Measurements from ENCODE around the gene TBC1D22A. TPM values are rescaled to one million over a fixed set of nuclear protein-coding genes. Genes with fewer than 3 reads are reported as not detected.

TBC1D22A gene
- total RNA-seq, 1 donor from 2014 or later, result 12.5 TPM

- no peak for DNase-seq (ENCODE audit: low read depth in 2 of 2)
These were observed 310.2 kb downstream of the TBC1D22A start for GRCh38 chr22:47072642-47072967.

- DNase-seq (ENCODE audit: low read depth in 2 of 2), result no peak
These were observed 310.6 kb downstream of the TBC1D22A start for GRCh38 chr22:47073075-47073474.

GRCh38 chr22:47074105-47074504, 311.7 kb downstream of the TBC1D22A start:
- no peak for DNase-seq (ENCODE audit: low read depth in 2 of 2)

DNA sequence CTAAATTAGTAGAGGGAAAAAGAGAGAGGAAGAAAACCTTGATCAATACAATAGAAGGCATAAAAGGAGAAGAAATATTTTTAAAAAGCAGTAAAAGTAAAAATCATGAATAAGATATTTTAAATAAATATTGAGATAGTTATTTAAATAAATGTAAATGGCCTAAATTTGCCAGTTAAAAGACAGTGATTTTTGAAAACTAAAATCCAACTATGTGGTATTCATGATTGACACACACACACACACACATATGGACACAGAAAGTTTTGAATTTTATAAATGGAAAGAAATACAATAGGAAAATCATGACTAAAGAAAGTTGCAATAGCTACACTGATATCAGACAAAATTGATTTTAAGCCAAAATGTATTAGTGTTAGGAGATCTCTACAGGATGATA, 313.1 kb downstream of the TBC1D22A start:
- no peak for DNase-seq (ENCODE audit: low read depth in 2 of 2)

DNA sequence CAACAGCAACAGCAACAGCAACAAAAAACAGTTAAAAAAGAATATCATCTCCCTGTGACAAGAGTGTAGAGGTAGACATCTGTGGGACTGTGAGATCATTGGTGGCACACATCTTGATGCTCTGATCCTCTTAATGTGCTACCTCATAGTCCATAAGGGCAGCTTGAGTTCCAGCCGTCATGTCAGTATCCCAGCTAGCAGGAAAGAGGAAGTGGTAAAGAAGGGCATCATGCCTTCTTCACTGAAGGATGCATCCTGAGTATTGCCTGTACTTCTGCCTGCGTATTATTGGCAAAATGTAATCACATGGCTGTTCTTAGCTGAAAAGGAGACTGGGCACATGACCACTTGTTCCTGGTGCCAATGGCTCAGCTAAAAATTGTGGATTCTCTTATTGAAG, 314.3 kb downstream of the TBC1D22A start:
- DNase-seq (ENCODE audit: low read depth in 2 of 2), result no peak

DNA sequence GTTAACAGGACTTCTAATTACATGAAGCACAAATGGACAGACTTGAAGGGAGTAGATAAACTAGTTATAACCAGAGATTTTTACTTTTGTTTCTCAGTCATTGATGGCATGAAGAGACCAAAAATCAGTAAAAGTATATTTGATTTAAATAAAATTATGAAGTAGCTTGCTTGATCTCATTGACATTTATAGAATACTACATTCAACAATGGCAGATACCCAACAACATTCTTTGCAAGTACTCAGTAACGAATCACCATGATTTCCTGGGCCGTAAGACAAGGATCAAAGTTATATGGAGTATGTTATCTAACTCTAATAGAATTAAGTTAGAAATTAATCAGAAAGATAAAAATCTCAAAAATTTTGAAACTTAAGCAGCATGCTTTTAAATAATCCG, 317.6 kb downstream of the TBC1D22A start:
- no peak for DNase-seq (ENCODE audit: low read depth in 2 of 2)

DNA sequence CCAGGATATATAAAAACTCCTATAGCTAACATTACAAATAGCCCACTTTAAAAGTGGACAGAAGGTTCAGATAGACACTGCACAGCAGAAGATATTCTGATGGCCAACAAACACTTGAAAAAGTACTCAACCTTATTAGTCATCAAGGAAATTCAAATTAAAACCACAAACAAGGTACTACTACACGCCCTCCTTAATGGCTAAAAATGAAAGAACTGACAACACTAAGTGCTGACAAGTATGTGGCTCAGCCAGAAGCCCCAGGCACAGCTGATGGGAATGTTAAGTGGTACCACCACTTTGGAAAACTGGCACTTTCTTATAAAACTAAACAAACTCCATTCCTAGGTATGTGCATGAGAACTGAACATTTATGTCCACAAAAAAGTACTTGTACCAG, 320.1 kb downstream of the TBC1D22A start:
- no peak for DNase-seq (ENCODE audit: low read depth in 2 of 2)

DNA sequence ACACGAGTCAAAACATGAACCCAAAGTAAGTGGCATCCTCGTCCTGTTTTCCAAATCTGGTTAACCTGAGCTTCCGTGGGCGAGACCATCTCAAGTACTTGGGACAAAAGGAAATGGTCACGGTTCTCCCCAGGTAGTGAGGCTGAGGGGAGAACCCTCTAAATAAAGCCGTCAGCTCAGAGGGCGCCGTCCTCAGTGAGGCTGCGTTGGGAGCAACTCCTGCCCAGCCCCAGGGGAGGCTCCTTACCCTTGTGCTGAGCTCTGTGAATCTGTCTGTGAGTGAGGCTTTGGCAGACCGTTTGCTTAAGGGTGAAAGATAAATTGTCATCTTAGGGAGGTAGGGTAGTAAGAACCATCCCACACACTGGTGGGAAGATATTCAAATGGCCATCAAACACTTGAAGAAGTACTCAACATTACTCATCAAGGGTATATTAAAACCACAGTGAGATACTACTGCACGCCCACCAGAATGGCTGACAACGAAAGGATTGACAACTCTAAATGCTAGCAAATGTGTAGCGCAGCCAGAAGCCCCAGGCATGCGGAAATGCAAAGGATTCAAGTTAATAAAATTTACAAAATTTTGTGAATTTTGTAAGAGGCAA, 321.0 kb downstream of the TBC1D22A start:
- no peak for DNase-seq (ENCODE audit: low read depth in 2 of 2)

GRCh38 chr22:47084226-47084625, 321.8 kb downstream of the TBC1D22A start:
- no peak for DNase-seq (ENCODE audit: low read depth in 2 of 2)

GRCh38 chr22:47086596-47087248, 324.3 kb downstream of the TBC1D22A start:
- DNase-seq (ENCODE audit: low read depth in 2 of 2), result no peak

DNA sequence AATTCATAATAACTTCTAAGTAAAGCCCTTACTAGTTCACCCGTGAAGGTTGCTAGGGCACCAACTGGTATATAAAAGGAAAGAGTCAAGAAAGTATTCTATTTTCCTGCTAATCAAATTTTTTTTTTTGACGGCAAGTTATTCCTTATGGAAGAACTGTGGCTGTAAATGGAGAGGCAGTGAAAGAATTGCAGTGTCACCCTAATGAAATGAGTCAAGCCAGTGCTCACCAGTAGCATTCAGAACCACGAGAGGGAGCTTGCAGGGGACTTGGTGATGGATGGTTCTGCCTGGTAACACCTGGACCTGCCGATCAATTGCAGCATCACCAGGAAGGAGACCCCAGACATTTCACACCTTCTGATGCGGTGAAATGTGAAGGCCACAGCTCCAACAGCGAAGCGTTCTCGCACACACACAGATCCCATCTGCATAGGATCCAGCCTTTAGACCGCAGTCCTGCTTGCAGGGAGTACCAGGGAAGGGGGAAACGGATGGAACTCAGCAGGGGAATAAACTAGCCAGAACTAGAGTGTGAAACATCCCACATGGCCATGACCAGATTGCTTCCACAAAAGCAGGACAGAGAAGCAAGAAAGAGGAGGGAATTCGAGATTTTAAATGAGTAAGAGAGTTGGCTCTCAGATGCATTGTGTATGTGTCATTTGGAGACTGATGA, 326.2 kb downstream of the TBC1D22A start:
- DNase-seq (ENCODE audit: low read depth in 2 of 2), result no peak

DNA sequence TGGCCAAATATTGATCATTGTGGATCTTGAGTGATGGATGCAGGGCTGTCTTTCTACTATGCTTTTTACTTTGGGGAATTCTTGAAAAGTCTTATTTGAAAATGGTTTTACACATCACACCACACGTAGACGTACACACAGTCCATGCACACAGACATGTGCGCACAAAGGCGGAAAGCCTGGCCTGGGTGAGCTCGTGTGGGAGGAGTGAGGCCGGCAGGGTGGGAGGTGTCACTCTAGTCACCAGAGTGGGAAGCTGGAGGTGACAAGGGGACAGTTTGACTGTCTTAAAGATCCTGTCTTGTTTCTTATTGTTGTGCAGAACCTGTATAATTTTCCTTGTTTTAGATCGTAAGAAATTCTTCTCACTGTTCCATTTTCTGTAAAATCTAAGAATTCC, 326.9 kb downstream of the TBC1D22A start:
- DNase-seq (ENCODE audit: low read depth in 2 of 2), result no peak

DNA sequence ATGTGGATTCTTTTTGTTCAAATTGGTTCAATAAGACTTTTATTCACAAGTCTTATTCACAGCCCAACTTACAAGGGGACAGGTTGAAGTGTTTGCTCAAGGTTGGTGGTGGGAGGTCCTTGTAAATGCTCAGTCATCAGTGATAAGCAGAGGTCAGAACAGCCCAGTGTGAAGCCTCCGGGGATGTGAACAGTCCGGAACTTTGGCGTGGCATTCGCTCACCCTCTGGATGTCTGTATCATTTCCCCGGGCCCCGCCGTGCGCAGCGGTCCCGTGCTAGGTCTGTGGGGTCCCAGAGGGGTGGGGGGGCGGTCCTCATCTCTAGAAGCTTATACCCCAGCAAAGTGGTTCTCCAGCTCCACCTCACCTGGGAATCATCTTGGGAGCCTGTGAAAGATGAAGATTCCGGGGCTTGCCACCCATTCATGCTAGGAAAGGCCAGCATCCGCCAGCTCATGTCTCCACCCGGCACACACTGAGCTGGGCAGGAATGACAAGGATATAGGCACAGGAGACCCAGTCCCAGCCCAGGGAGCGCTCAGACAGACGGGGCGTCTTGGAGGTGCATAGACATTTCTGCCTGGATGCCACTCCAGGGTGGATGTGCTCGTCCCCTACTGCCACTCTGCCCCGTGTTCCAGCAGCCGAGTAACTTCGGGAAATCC, 327.5 kb downstream of the TBC1D22A start:
- no peak for DNase-seq (ENCODE audit: low read depth in 2 of 2)

- peak in 1 of 2 donors; percentile 54 for DNase-seq (ENCODE audit: low read depth in 2 of 2)
These were observed 328.3 kb downstream of the TBC1D22A start for GRCh38 chr22:47090591-47091245.

- DNase-seq (ENCODE audit: low read depth in 2 of 2), result peak in 1 of 2 donors; percentile 17
These were observed 328.8 kb downstream of the TBC1D22A start for GRCh38 chr22:47091246-47091651.

DNA sequence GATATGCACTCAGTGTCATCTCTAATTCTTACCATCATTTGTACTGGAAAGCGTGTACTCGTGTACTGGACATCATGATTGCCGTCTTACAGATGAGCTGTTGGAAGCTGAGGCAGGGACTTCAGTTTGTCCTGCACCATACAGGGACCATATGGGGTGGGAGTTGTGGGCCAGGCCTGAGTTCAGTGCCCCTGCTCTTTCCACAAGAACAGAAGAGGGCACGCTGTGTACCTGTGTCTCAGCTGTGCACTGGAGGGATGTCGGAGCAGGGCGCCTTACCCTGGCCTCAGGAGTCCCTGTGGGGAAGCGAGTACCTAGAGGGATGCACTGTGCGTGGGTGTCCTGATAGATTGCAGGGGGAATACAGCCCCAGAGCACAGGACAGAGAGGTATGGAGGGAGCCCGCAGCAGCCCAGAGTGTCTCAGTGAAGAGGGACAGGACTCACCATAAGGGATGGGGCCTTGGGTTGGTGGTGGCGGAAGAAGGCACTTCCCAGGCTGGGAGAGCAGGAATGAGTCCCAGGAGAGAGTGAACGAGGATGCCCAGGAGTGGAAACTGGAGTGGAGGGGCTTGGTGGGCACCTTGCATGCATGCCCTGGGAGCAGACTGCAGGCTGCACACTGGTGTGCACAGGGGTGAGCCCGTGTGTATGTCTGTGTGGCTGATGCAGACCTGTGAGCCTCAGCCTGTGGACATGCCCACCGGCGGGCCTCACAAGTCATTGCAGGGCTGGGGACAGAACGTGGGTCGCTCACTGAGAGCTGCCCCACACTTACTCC, 329.7 kb downstream of the TBC1D22A start:
- no peak for DNase-seq (ENCODE audit: low read depth in 2 of 2)

- DNase-seq (ENCODE audit: low read depth in 2 of 2), result no peak
These were observed 330.5 kb downstream of the TBC1D22A start for GRCh38 chr22:47092896-47093311.

DNA sequence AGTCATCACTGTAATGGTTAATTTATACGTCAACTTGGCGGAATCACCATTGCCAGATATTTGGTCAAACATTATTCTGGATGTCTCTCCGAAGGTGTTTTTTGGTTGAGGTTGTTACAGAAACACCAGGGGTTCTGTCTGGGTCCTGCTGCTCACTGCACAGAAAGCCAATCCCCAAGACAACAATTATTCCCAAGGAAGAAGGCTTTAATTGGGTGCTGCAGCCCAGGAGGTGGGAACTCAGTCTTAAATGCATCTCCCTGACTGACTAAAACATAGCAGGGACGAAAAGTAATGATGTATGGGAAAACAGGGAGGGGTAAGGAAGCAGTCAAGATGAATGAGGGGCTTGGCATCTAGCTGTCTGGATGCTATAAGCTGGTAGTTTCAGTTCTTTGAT, 331.3 kb downstream of the TBC1D22A start:
- no peak for DNase-seq (ENCODE audit: low read depth in 2 of 2)

GRCh38 chr22:47094861-47095330, 332.4 kb downstream of the TBC1D22A start:
- no peak for DNase-seq (ENCODE audit: low read depth in 2 of 2)

DNA sequence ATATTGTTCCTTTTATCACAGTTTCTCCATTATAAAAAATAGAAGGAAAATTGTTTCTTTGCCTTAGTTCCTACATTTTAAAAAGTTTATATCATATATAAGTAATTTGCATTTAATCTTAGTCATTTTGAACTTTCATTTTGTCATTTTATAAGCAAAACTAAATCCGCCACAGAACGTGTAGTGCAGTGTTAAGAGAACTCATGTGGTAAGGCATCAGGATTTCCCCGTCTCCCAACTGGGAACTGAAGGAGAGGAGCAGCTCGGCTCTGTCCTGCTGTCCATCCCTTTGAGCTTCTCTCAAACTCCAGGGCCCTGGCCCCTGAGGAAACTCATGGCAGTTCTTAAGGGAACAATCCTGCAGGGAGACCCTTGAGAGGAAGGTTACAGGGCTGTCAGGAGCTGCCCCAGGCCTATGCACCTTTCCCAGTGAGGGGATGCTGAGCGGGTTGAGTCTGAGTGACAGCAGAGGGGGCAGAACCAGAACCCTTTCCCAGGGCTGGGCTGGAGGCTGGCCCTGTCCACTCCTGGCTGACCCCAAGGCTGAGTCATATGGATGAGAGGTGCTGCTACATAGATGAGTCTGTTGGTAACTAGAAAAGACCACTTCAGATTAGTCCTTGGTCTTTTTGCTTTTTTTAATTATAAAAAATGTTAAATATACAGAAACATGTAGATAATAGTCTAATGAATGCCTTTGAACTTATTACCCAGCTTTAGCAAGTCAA, 333.1 kb downstream of the TBC1D22A start:
- DNase-seq (ENCODE audit: low read depth in 2 of 2), result no peak

Data from dermis microvascular lymphatic vessel endothelial cell (primary cell).